Neuronal stem cell (in vitro differentiated cells): Measurements from ENCODE around the gene PPP2R5C.

Source experiments
- DNase-seq: peaks from one replicate; pipeline ENCODE4 v3.0.0-alpha.2; 2013; ENCODE audit warnings: low spot score
- H2AFZ ChIP-seq: one replicate; pipeline ENCODE4 v1.6.1; 2013; ENCODE audit warnings: mild to moderate bottlenecking, low read length, inconsistent platforms
- H2AK5ac ChIP-seq: 2 replicates; pipeline ENCODE4 v1.6.1; 2013; ENCODE audit warnings: low read depth, mild to moderate bottlenecking, inconsistent platforms, low read length, moderate library complexity, mixed read lengths
- H2BK120ac ChIP-seq: 2 replicates; pipeline ENCODE4 v1.6.1; 2013; ENCODE audit warnings: low read depth, mild to moderate bottlenecking, inconsistent platforms, low read length, moderate library complexity, mixed read lengths
- H2BK12ac ChIP-seq: one replicate; pipeline ENCODE4 v1.6.1; 2013; ENCODE audit warnings: low read length, inconsistent platforms
- H2BK15ac ChIP-seq: 2 replicates; pipeline ENCODE4 v1.6.1; 2013; ENCODE audit warnings: mild to moderate bottlenecking, low read length, inconsistent platforms, mixed read lengths
- H2BK5ac ChIP-seq: one replicate; pipeline ENCODE4 v1.6.1; 2013; ENCODE audit warnings: inconsistent platforms, mild to moderate bottlenecking, low read length, moderate library complexity
- H3K14ac ChIP-seq: one replicate; pipeline ENCODE4 v1.6.1; 2013; ENCODE audit warnings: low read length, inconsistent platforms
- H3K18ac ChIP-seq: 2 replicates; pipeline ENCODE4 v1.6.1; 2013; ENCODE audit warnings: low read length, inconsistent platforms
- H3K23ac ChIP-seq: 2 replicates; pipeline ENCODE4 v1.6.1; 2013; ENCODE audit warnings: low read depth, mild to moderate bottlenecking, mixed read lengths, low read length, inconsistent platforms; ENCODE audit not compliant: poor library complexity
- H3K27ac ChIP-seq: replicated peaks from 3 replicates; pipeline ENCODE4 v1.5.1; 2013; ENCODE audit warnings: low read length, inconsistent platforms
- H3K27me3 ChIP-seq, 3 experiments: 2 replicates each; pipeline ENCODE4 v1.6.1; 2013; ENCODE audit warnings: low read length in 3 of 3, mild to moderate bottlenecking in 2 of 3, inconsistent platforms in 1 of 3, low read depth in 1 of 3, mixed read lengths in 1 of 3, moderate library complexity in 1 of 3; ENCODE audit not compliant: control insufficient read depth in 3 of 3, insufficient read depth in 3 of 3
- H3K36me3 ChIP-seq, 2 donors: replicated peaks in 1 of 2; 2 replicates each; pipeline ENCODE4 v1.6.1; 2013; ENCODE audit warnings: low read length in 2 of 2; ENCODE audit not compliant: control insufficient read depth in 2 of 2, insufficient read depth in 2 of 2
- H3K4ac ChIP-seq: 2 replicates; pipeline ENCODE4 v1.6.1; 2013; ENCODE audit warnings: inconsistent platforms, mild to moderate bottlenecking, low read length, moderate library complexity
- H3K4me1 ChIP-seq, 2 donors: 1 replicate in 1 of 2; 2 replicates in 1 of 2; pipeline ENCODE4 v1.6.1; 2013; ENCODE audit warnings: low read length in 2 of 2, low read depth in 1 of 2; ENCODE audit not compliant: control insufficient read depth in 2 of 2, insufficient read depth in 1 of 2
- H3K4me2 ChIP-seq: one replicate; pipeline ENCODE4 v1.6.1; 2013; ENCODE audit warnings: mild to moderate bottlenecking, low read length, inconsistent platforms; ENCODE audit not compliant: insufficient read depth, poor library complexity, severe bottlenecking
- H3K4me3 ChIP-seq, 2 donors: 2 replicates each; pipeline ENCODE4 v1.5.1; 2013; ENCODE audit warnings: low read length in 2 of 2, mild to moderate bottlenecking in 2 of 2, inconsistent platforms in 1 of 2, moderate library complexity in 1 of 2
- H3K79me1 ChIP-seq: one replicate; pipeline ENCODE4 v1.6.1; 2013; ENCODE audit warnings: low read depth, mild to moderate bottlenecking, inconsistent platforms, low read length, moderate library complexity
- H3K9ac ChIP-seq: one replicate; pipeline ENCODE4 v1.6.1; 2013; ENCODE audit warnings: mild to moderate bottlenecking, low read depth, low read length, inconsistent platforms; ENCODE audit not compliant: poor library complexity
- H3K9me3 ChIP-seq, 2 donors: replicated peaks in 1 of 2; 2 replicates each; pipeline versions ENCODE3 to v1.6.1; 2013; ENCODE audit warnings: low read length in 2 of 2, mild to moderate bottlenecking in 2 of 2, inconsistent platforms in 1 of 2, low read depth in 1 of 2, mixed read lengths in 1 of 2, moderate library complexity in 1 of 2; ENCODE audit not compliant: control insufficient read depth in 2 of 2, insufficient read depth in 1 of 2
- H4K8ac ChIP-seq: one replicate; pipeline ENCODE4 v1.6.1; 2013; ENCODE audit warnings: low read depth, mild to moderate bottlenecking, inconsistent platforms, low read length, moderate library complexity
- H4K91ac ChIP-seq: one replicate; pipeline ENCODE4 v1.6.1; 2013; ENCODE audit warnings: low read length, low read depth, mild to moderate bottlenecking, inconsistent platforms; ENCODE audit not compliant: poor library complexity
- WGBS, 2 donors: extraction: QIAGEN DNeasy Blood & Tissue Kit; methylation state at CpG; one replicate each; pipeline ENCODE4 v1.1.7; 2013; ENCODE audit warnings: missing lambda C conversion rate in 2 of 2, mixed read lengths in 1 of 2; ENCODE audit not compliant: insufficient read length in 2 of 2, insufficient replicate concordance in 1 of 2; ENCODE audit errors: extremely low coverage in 2 of 2; 5-methylcytosine and 5-hydroxymethylcytosine counted together

The PPP2R5C gene

GRCh38 chr14:101891471-101891870 is 130.0 kb downstream of the PPP2R5C start:
- no peak for DNase-seq
- WGBS, 2 donors: no CpG with 5 or more reads among the region's 20 CpGs
- H2BK15ac ChIP-seq: no peak overlapping the region
- H2BK120ac ChIP-seq: no peak overlapping the region
- no peaks in the 10 kb centered on the region for H3K79me1 ChIP-seq
- no peak overlapping the region for H4K8ac ChIP-seq
- H3K4me2 ChIP-seq: no peak overlapping the region
- H3K27ac ChIP-seq: no peak overlapping the region
- H2BK5ac ChIP-seq: no peak overlapping the region
- H2BK12ac ChIP-seq: no peak overlapping the region
- H3K36me3 ChIP-seq: peaks cover 28 to 91% of the 10 kb centered on the region in 2 donors
- no peak overlapping the region for H3K14ac ChIP-seq
- H3K27me3 ChIP-seq: no peaks in the 10 kb centered on the region
- no peak overlapping the region for H3K4ac ChIP-seq
- H3K4me1 ChIP-seq: no peaks in the 10 kb centered on the region
- H4K91ac ChIP-seq: no peak overlapping the region
- no peak overlapping the region for H3K23ac ChIP-seq
- no peak overlapping the region for H2AK5ac ChIP-seq
- no peak overlapping the region for H3K4me3 ChIP-seq
- H3K18ac ChIP-seq: no peak overlapping the region
- H3K9ac ChIP-seq: no peak overlapping the region
- no peaks in the 10 kb centered on the region for H3K9me3 ChIP-seq
- no peak overlapping the region for H2AFZ ChIP-seq

- no CpG with 5 or more reads among the region's 3 CpGs for WGBS, 2 donors
- peaks cover 0 to 2% of the 10 kb centered on the region in 2 donors for H3K9me3 ChIP-seq
- H3K4me3 ChIP-seq: no peak overlapping the region
- no peak overlapping the region for H4K8ac ChIP-seq
- no peaks in the 10 kb centered on the region for H3K79me1 ChIP-seq
- no peak overlapping the region for H2BK15ac ChIP-seq
- peaks cover 27 to 91% of the 10 kb centered on the region in 2 donors for H3K36me3 ChIP-seq
- H3K4me2 ChIP-seq: no peak overlapping the region
- no peak overlapping the region for H2AFZ ChIP-seq
- no peak overlapping the region for H2BK120ac ChIP-seq
- H3K4ac ChIP-seq: no peak overlapping the region
- H4K91ac ChIP-seq: no peak overlapping the region
- no peak overlapping the region for H3K18ac ChIP-seq
- no peaks in the 10 kb centered on the region for H3K4me1 ChIP-seq
- no peak overlapping the region for H3K14ac ChIP-seq
- no peak overlapping the region for H3K23ac ChIP-seq
- H2BK12ac ChIP-seq: no peak overlapping the region
- H3K27me3 ChIP-seq: no peaks in the 10 kb centered on the region
- no peak overlapping the region for H2BK5ac ChIP-seq
- H3K27ac ChIP-seq: no peak overlapping the region
- H2AK5ac ChIP-seq: no peak overlapping the region
- no peak overlapping the region for H3K9ac ChIP-seq
- no peak for DNase-seq
Measured at GRCh38 chr14:101893759-101894158, 132.2 kb downstream of the PPP2R5C start.

GRCh38 chr14:101894365-101895081 is 133.0 kb downstream of the PPP2R5C start:
- no peaks in the 10 kb centered on the region for H3K79me1 ChIP-seq
- no peak for DNase-seq
- no CpG with 5 or more reads among the region's 12 CpGs for WGBS, 2 donors
- no peak overlapping the region for H3K18ac ChIP-seq
- no peak overlapping the region for H3K4ac ChIP-seq
- no peak overlapping the region for H3K9ac ChIP-seq
- H2BK15ac ChIP-seq: no peak overlapping the region
- H3K4me1 ChIP-seq: no peaks in the 10 kb centered on the region
- no peak overlapping the region for H2AFZ ChIP-seq
- H4K91ac ChIP-seq: no peak overlapping the region
- peaks cover 0 to 2% of the 10 kb centered on the region in 2 donors for H3K9me3 ChIP-seq
- H2BK5ac ChIP-seq: no peak overlapping the region
- H2BK120ac ChIP-seq: no peak overlapping the region
- no peaks in the 10 kb centered on the region for H3K27me3 ChIP-seq
- no peak overlapping the region for H3K4me2 ChIP-seq
- no peak overlapping the region for H3K14ac ChIP-seq
- no peak overlapping the region for H2BK12ac ChIP-seq
- H3K4me3 ChIP-seq: no peak overlapping the region
- no peak overlapping the region for H2AK5ac ChIP-seq
- H4K8ac ChIP-seq: no peak overlapping the region
- H3K23ac ChIP-seq: no peak overlapping the region
- H3K27ac ChIP-seq: no peak overlapping the region
- peaks cover 30 to 91% of the 10 kb centered on the region in 2 donors for H3K36me3 ChIP-seq

GRCh38 chr14:101895256-101895655 is 133.7 kb downstream of the PPP2R5C start:
- Histone ChIP-seq H3K79me1 (no peaks in the 10 kb centered on the region), H2BK12ac (no peak overlapping the region), H3K4me3 (no peak overlapping the region), H2AK5ac (no peak overlapping the region), H3K4me1 (no peaks in the 10 kb centered on the region), H3K9ac (no peak overlapping the region), H3K23ac (no peak overlapping the region), H3K4me2 (no peak overlapping the region), H4K8ac (no peak overlapping the region), H3K14ac (no peak overlapping the region), H2AFZ (no peak overlapping the region), H3K36me3 (peaks cover 31 to 91% of the 10 kb centered on the region in 2 donors), H3K27ac (no peak overlapping the region), H2BK15ac (no peak overlapping the region), H3K9me3 (peaks cover 0 to 2% of the 10 kb centered on the region in 2 donors), H3K4ac (no peak overlapping the region), H3K27me3 (no peaks in the 10 kb centered on the region), H2BK5ac (no peak overlapping the region), H3K18ac (no peak overlapping the region), H2BK120ac (no peak overlapping the region), H4K91ac (no peak overlapping the region)
- no peak for DNase-seq
- WGBS, 2 donors: no CpG with 5 or more reads among the region's 9 CpGs
